MCF 10A (cell line): ENCODE data around the gene PTTG2. TPM values are rescaled to one million over a fixed set of nuclear protein-coding genes. Genes with fewer than 3 reads are reported as not detected.
A peak's percentile ranks its signal among the peaks of the same experiment; 100 is the strongest.
"Not testable (repeated sequence)": the region's sequence is repeated elsewhere in the genome, so short reads cannot be mapped to it uniquely, and the experiment has no call there.

Experiments
- BruUV-seq: library from RNA; stranded (reverse); fragments of 400-500 nt; replicated peaks from 2 replicates; lab custom pipeline; 2021; lab: Mats Ljungman, UMichigan
- CTCF ChIA-PET: fragments of 300-600 bp; sonication (Branson Sonifier 250); formaldehyde crosslinking; extraction: SDS; loops from one replicate; lab custom pipeline; 2021; ENCODE audit warnings: antibody characterized with exemption, inconsistent platforms; lab: Yijun Ruan, JAX
- POLR2A ChIA-PET: fragments of 300-600, 350-650 bp; sonication (Branson Sonifier 250); formaldehyde crosslinking; extraction: SDS; loops from one replicate; lab custom pipeline; 2020; ENCODE audit warnings: antibody characterized with exemption, inconsistent platforms; lab: Yijun Ruan, JAX
- DNase-seq: peaks from one replicate; pipeline ENCODE4 v3.0.0-alpha.2; 2018; ENCODE audit not compliant: unreplicated experiment
- H3K27ac Mint-ChIP-seq: one replicate; pipeline ENCODE4 v1.8.0; 2022; ENCODE audit warnings: mild to moderate bottlenecking, low read depth, mixed read lengths; ENCODE audit not compliant: unreplicated experiment
- H3K27me3 Mint-ChIP-seq: one replicate; pipeline ENCODE4 v1.8.0; 2022; ENCODE audit warnings: mixed read lengths; ENCODE audit not compliant: insufficient read depth, unreplicated experiment
- H3K36me3 Mint-ChIP-seq: one replicate; pipeline ENCODE4 v1.8.0; 2022; ENCODE audit warnings: mild to moderate bottlenecking, moderate library complexity, mixed read lengths; ENCODE audit not compliant: insufficient read depth, unreplicated experiment
- H3K4me1 Mint-ChIP-seq: one replicate; pipeline ENCODE4 v1.8.0; 2022; ENCODE audit warnings: mixed read lengths; ENCODE audit not compliant: insufficient read depth, unreplicated experiment
- H3K4me3 Mint-ChIP-seq: one replicate; pipeline ENCODE4 v1.8.0; 2022; ENCODE audit warnings: mild to moderate bottlenecking, moderate library complexity, mixed read lengths; ENCODE audit not compliant: unreplicated experiment
- H3K9me3 Mint-ChIP-seq: one replicate; pipeline ENCODE4 v1.8.0; 2022; ENCODE audit warnings: mixed read lengths; ENCODE audit not compliant: unreplicated experiment
- CTCF ChIP-seq: fragments of 200-600 bp; IDR thresholded peaks from one replicate; pipeline ENCODE4 v1.8.0; 2022; ENCODE audit warnings: antibody characterized with exemption, mild to moderate bottlenecking; ENCODE audit not compliant: unreplicated experiment
- intact Hi-C: fragments of 100-400 bp; cut with micrococcal nuclease; formaldehyde crosslinking; loops from 2 replicates; pipeline ENCODE4 v1.14.1; 2022
- total RNA-seq: library from RNA; stranded (reverse); gene quantifications from 2 replicates; pipeline ENCODE4 v1.2.3, GENCODE V29; 2022

PTTG2 gene
- total RNA-seq, 1 experiment from 2014 or later = not detected

DNA sequence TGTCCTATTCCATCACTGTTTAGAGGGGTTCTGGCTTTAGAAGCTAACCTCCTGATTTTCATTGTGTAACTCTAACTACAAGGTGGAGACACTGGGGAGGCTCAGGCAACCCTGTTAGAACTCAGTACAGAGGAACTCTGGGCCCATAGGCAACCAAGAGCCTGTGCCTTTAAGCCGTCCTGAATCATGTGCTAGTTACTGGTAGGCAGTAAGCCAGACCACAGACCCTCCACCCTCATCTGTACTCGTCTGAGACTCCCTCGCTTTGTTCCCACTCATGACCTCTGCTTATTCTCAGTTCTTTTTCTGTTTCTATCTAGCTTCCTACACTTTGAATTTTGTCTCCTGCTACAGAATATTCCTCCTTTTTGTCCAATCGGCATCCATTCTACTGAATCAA lies 37.9 kb upstream of the PTTG2 start:
- Mint-ChIP-seq H3K4me3 (no peak overlapping the region), H3K27ac (no peak overlapping the region), H3K4me1 (peaks cover 7% of the 10 kb centered on the region), H3K27me3 (no peaks in the 10 kb centered on the region), H3K36me3 (no peaks in the 10 kb centered on the region), H3K9me3 (no peaks in the 10 kb centered on the region)
- POLR2A ChIA-PET = no interaction called here
- CTCF ChIA-PET = no interaction called here
- TF ChIP-seq CTCF = no peak
- intact Hi-C loops = no loop called here
- BruUV-seq = no TSS peak
- DNase-seq = peak; percentile 24

- BruUV-seq, DNase-seq, POLR2A ChIA-PET, H3K27me3 Mint-ChIP-seq, H3K4me1 Mint-ChIP-seq, H3K36me3 Mint-ChIP-seq, H3K9me3 Mint-ChIP-seq, H3K4me3 Mint-ChIP-seq, H3K27ac Mint-ChIP-seq, intact Hi-C loops: not testable (repeated sequence)
- CTCF ChIA-PET = interaction anchor here (0.7 to 1.0 kb wide), 2 partner anchors 25 to 320 kb away, joined by 3 to 4 read pairs; no protein-coding TSS in a partner anchor
Measured at GRCh38 chr4:37923089-37923488, 37.1 kb upstream of the PTTG2 start.

- TF ChIP-seq CTCF = no peak
- H3K4me3 Mint-ChIP-seq = no peak overlapping the region
- ChIA-PET CTCF (no interaction called here), POLR2A (no interaction called here)
- peaks cover 7% of the 10 kb centered on the region for H3K4me1 Mint-ChIP-seq
- intact Hi-C loops = no loop called here
- no peaks in the 10 kb centered on the region for H3K27me3 Mint-ChIP-seq
- H3K27ac Mint-ChIP-seq = no peak overlapping the region
- no peak for DNase-seq
- no TSS peak for BruUV-seq
- no peaks in the 10 kb centered on the region for H3K36me3 Mint-ChIP-seq
- no peaks in the 10 kb centered on the region for H3K9me3 Mint-ChIP-seq
Measured at GRCh38 chr4:37924946-37925345, 35.3 kb upstream of the PTTG2 start.

- no peaks in the 10 kb centered on the region for H3K27me3 Mint-ChIP-seq
- H3K4me3 Mint-ChIP-seq = no peak overlapping the region
- POLR2A ChIA-PET = no interaction called here
- no TSS peak for BruUV-seq
- no peak overlapping the region for H3K27ac Mint-ChIP-seq
- no peaks in the 10 kb centered on the region for H3K36me3 Mint-ChIP-seq
- no peaks in the 10 kb centered on the region for H3K9me3 Mint-ChIP-seq
- CTCF ChIA-PET = interaction anchor here (0.7 to 1.3 kb wide), 2 partner anchors 10 to 36 kb away, joined by 3 read pairs; no protein-coding TSS in a partner anchor
- intact Hi-C loops = no loop called here
- H3K4me1 Mint-ChIP-seq = peaks cover 4% of the 10 kb centered on the region
- no peak for TF ChIP-seq CTCF
- no peak for DNase-seq
Measured at GRCh38 chr4:37927434-37927833, 32.8 kb upstream of the PTTG2 start.
